ENCODE results near the gene ACTBL2. TPM values are rescaled to one million over a fixed set of nuclear protein-coding genes. Genes with fewer than 3 reads are reported as not detected.
"Not testable (repeated sequence)": the region's sequence is repeated elsewhere in the genome, so short reads cannot be mapped to it uniquely, and the experiment has no call there.

ACTBL2 gene
- total RNA-seq, 2 donors from 2014 or later = 0.12 TPM; not detected in 1

GRCh38 chr5:57470339-57470738 is 12.3 kb downstream of the ACTBL2 start:
- no peak overlapping the region for H3K4me3 ChIP-seq
- H3K36me3 ChIP-seq = no peaks in the 10 kb centered on the region
- no peaks in the 10 kb centered on the region for H3K27me3 ChIP-seq
- no peak for DNase-seq (ENCODE audit: low spot score)
- TF ChIP-seq CTCF (IDR thresholded peaks at IDR 0.05) = no peak
- H3K9me3 ChIP-seq = no peaks in the 10 kb centered on the region
- no peaks in the 10 kb centered on the region for H3K4me1 ChIP-seq
- H3K27ac ChIP-seq = no peak overlapping the region

GRCh38 chr5:57468481-57469163 is 14.0 kb downstream of the ACTBL2 start:
- no peak for TF ChIP-seq CTCF (IDR thresholded peaks at IDR 0.05)
- H3K9me3 ChIP-seq = no peaks in the 10 kb centered on the region
- H3K4me3 ChIP-seq = no peak overlapping the region
- no peak overlapping the region for H3K27ac ChIP-seq
- no peaks in the 10 kb centered on the region for H3K27me3 ChIP-seq
- no peaks in the 10 kb centered on the region for H3K36me3 ChIP-seq
- DNase-seq (ENCODE audit: low spot score) = no peak
- no peaks in the 10 kb centered on the region for H3K4me1 ChIP-seq

- DNase-seq (ENCODE audit: low spot score) = no peak
- Histone ChIP-seq H3K36me3 (no peaks in the 10 kb centered on the region), H3K4me3 (no peak overlapping the region), H3K27me3 (no peaks in the 10 kb centered on the region), H3K27ac (no peak overlapping the region), H3K4me1 (no peaks in the 10 kb centered on the region), H3K9me3 (no peaks in the 10 kb centered on the region)
- TF ChIP-seq CTCF (IDR thresholded peaks at IDR 0.05) = no peak
Observed at GRCh38 chr5:57466544-57466943, 16.1 kb downstream of the ACTBL2 start.

GRCh38 chr5:57460056-57460455 is 22.6 kb downstream of the ACTBL2 start:
- H3K36me3 ChIP-seq; H3K9me3 ChIP-seq; DNase-seq (ENCODE audit: low spot score); H3K27me3 ChIP-seq; H3K4me3 ChIP-seq; H3K27ac ChIP-seq: not testable (repeated sequence)
- peaks cover 0 to 10% of the 10 kb centered on the region in 2 donors for H3K4me1 ChIP-seq

- DNase-seq (ENCODE audit: low spot score) = no peak
- Histone ChIP-seq H3K4me3 (no peak overlapping the region), H3K27ac (no peak overlapping the region), H3K4me1 (peaks cover 0 to 15% of the 10 kb centered on the region in 2 donors), H3K27me3 (no peaks in the 10 kb centered on the region), H3K36me3 (no peaks in the 10 kb centered on the region), H3K9me3 (no peaks in the 10 kb centered on the region)
- TF ChIP-seq CTCF (IDR thresholded peaks at IDR 0.05) = no peak
Observed at GRCh38 chr5:57458443-57458842, 24.2 kb downstream of the ACTBL2 start.

GRCh38 chr5:57456531-57457135 is 26.0 kb downstream of the ACTBL2 start:
- H3K4me1 ChIP-seq = peaks cover 0 to 33% of the 10 kb centered on the region in 2 donors
- no peak overlapping the region for H3K27ac ChIP-seq
- DNase-seq (ENCODE audit: low spot score) = no peak
- no peaks in the 10 kb centered on the region for H3K9me3 ChIP-seq
- no peaks in the 10 kb centered on the region for H3K27me3 ChIP-seq
- TF ChIP-seq CTCF (IDR thresholded peaks at IDR 0.05) = no peak
- H3K36me3 ChIP-seq = no peaks in the 10 kb centered on the region
- H3K4me3 ChIP-seq = no peak overlapping the region
